Large intestine (tissue), 3 donors: ENCODE measurements around the gene ADCY9. TPM values are rescaled to one million over a fixed set of nuclear protein-coding genes. Genes with fewer than 3 reads are reported as not detected.

Source experiments
- DNase-seq, 2 donors: peaks; one replicate each; pipeline versions ENCODE4 v3.0.0 to v3.0.0-alpha.2; 2013
- H3K27ac ChIP-seq: one replicate; pipeline ENCODE4 v1.5.1; 2013; ENCODE audit warnings: low read length
- H3K27me3 ChIP-seq: 2 replicates; pipeline ENCODE4 v1.6.1; 2013; ENCODE audit warnings: low read length; ENCODE audit not compliant: control insufficient read depth, insufficient read depth
- H3K36me3 ChIP-seq: 2 replicates; pipeline ENCODE4 v1.6.1; 2013; ENCODE audit warnings: low read length; ENCODE audit not compliant: control insufficient read depth, insufficient read depth
- H3K4me1 ChIP-seq: one replicate; pipeline ENCODE4 v1.6.1; 2013; ENCODE audit warnings: low read length; ENCODE audit not compliant: control insufficient read depth, insufficient read depth
- H3K4me3 ChIP-seq: one replicate; pipeline ENCODE4 v1.5.1; 2013; ENCODE audit warnings: low read length
- H3K9me3 ChIP-seq: one replicate; pipeline ENCODE4 v1.6.1; 2013; ENCODE audit warnings: mild to moderate bottlenecking, low read depth, low read length, moderate library complexity; ENCODE audit not compliant: control insufficient read depth
- WGBS: methylation state at CpG from one replicate; pipeline ENCODE4 v1.1.5; 2013; ENCODE audit warnings: low lambda C conversion rate; ENCODE audit not compliant: insufficient coverage; 5-methylcytosine and 5-hydroxymethylcytosine counted together
- polyA plus RNA-seq: library from polyadenylated mRNA; unstranded; fragments of 120-200 nt; gene quantifications from one replicate; pipeline ENCODE4 v1.2.1, GENCODE V29; 2013

ADCY9 gene
- polyA plus RNA-seq, 1 donor = 8.1 TPM

DNA sequence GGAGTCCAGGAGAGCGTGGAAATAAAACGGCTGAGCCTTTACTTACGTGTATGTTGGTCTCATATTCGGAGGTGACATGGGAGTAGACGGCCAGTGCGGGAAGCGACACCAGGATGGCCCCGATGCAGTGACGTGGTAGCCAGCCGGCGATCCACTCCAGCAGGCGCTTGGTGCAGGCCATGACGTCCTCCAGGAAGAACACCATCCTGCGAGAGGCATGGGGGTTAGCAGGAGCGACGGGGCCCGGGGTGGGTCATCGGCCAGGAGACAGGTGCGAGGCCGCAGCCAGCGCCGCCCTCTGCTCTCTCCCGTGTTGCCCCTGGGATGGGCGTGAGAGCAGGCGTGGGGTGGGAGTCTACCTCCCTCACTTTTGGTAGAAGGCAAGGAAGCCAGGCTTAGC is 137.2 kb downstream of the ADCY9 start:
- WGBS = no CpG with 5 or more reads among the region's 25 CpGs
- Histone ChIP-seq H3K27ac (no peak overlapping the region), H3K4me1 (peaks cover 5% of the 10 kb centered on the region), H3K27me3 (no peaks in the 10 kb centered on the region), H3K36me3 (peaks cover 27% of the 10 kb centered on the region), H3K9me3 (peaks cover 4% of the 10 kb centered on the region), H3K4me3 (no peak overlapping the region)
- DNase-seq = no peak

DNA sequence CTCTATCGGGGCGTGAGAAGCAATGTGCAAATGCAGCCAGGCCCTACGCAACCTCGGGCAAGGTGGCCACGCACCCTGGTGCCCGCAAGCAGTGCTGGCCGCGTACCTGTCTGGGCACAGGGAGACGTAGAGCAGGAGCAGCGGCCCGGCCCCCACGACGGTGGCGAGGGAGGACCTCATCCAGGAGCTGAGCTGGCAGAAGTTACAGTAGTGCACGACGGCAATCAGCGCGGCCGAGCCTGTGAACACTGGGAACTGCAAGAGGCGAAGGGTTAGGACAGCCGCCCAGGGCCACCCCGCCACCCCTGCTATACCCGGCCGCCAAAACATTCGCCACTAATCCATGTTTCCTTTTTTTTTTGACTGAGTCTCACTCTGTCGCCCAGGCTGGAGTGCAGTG is 138.9 kb downstream of the ADCY9 start:
- H3K36me3 ChIP-seq = peaks cover 22% of the 10 kb centered on the region
- H3K4me3 ChIP-seq = no peak overlapping the region
- H3K27me3 ChIP-seq = no peaks in the 10 kb centered on the region
- no peak for DNase-seq
- no peaks in the 10 kb centered on the region for H3K9me3 ChIP-seq
- no CpG with 5 or more reads among the region's 26 CpGs for WGBS
- H3K27ac ChIP-seq = no peak overlapping the region
- no peaks in the 10 kb centered on the region for H3K4me1 ChIP-seq

DNA sequence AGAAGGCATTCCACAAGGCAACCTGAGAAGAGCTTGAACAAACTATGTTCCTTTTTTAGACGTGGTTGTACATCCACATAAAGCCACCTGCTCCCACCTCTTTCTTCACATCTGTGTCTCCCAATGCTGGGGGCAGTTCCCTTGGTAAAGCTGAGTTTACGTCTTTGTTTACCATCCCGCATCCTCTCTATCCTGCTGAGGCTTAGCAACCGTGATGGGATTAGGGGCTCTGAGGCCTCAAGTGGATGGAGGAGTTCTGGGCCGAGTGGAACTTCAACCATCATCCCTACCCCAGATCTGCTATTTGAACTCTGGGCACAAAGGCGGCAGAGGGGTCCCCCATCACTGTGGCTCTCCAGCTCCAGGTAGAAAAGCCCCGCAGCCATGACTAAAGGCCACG is 141.5 kb downstream of the ADCY9 start:
- Histone ChIP-seq H3K4me1 (no peaks in the 10 kb centered on the region), H3K27me3 (no peaks in the 10 kb centered on the region), H3K36me3 (peaks cover 21% of the 10 kb centered on the region), H3K9me3 (no peaks in the 10 kb centered on the region), H3K27ac (no peak overlapping the region), H3K4me3 (no peak overlapping the region)
- no CpG with 5 or more reads among the region's 8 CpGs for WGBS
- no peak for DNase-seq

DNA sequence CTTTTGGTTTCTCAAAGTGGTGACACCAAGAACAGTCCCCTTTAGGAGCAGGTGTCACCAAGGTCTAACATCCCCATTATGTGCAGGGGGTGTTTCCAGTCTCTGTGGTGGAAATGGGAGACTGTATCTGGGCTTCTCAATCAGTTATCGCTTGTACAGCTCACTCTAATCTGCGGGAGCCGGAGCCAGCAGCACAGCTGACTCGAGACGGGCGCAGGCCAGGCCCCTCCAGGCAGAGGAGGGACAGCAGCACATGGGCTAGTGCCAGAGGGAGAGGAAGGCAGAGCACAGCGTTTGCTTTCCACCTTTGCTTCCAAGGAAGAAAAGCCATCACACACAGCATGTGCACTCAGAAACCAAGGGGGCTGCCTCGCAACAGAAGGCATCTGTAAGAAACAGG is 144.5 kb downstream of the ADCY9 start:
- Histone ChIP-seq H3K27ac (no peak overlapping the region), H3K4me3 (no peak overlapping the region), H3K27me3 (no peaks in the 10 kb centered on the region), H3K9me3 (peaks cover 2% of the 10 kb centered on the region), H3K36me3 (peaks cover 7% of the 10 kb centered on the region), H3K4me1 (no peaks in the 10 kb centered on the region)
- no peak for DNase-seq
- WGBS = no CpG with 5 or more reads among the region's 8 CpGs

DNA sequence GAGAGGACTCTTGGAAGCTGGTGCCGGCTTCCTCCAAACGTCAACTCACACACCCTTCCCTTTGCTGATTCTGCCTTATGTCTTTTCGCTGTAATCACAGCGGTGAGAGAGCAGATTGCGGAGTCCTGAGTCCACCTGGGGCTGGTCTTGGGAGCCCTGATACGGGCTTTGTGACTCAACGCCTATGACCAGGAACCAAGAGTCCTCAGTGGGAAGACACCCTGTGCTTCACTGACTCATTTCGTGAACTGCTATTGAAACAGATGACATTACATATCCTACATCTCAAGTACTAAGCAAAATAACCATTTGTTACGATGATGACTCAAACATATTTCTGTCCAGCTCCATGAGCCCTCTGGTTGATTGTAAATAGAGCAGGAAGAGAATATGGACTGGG is 145.0 kb downstream of the ADCY9 start:
- no peak overlapping the region for H3K4me3 ChIP-seq
- DNase-seq = no peak
- no peaks in the 10 kb centered on the region for H3K4me1 ChIP-seq
- no CpG with 5 or more reads among the region's 9 CpGs for WGBS
- H3K36me3 ChIP-seq = peaks cover 8% of the 10 kb centered on the region
- no peaks in the 10 kb centered on the region for H3K27me3 ChIP-seq
- H3K9me3 ChIP-seq = peaks cover 6% of the 10 kb centered on the region
- H3K27ac ChIP-seq = no peak overlapping the region

DNA sequence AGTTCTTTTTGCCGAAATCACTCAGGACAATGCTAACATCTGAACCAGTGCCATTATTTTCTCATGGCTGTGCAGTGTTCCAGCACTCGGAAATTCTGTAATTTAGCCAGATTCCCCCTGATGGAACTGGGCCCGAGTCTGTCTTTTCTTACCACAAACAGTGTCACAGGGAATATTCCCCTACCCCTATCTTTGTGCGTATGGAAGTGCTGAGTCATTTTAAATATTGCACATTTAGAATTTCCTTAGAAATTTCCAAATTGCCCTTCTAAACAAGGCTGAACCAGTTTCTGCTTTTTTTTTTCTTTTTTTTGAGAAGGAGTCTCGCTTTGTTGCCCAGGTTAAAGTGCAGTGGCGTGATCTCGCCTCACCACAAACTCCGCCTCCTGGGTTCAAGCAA is 147.7 kb downstream of the ADCY9 start:
- no peak for DNase-seq
- Histone ChIP-seq H3K27ac (no peak overlapping the region), H3K4me1 (no peaks in the 10 kb centered on the region), H3K4me3 (no peak overlapping the region), H3K27me3 (no peaks in the 10 kb centered on the region), H3K36me3 (peaks cover 20% of the 10 kb centered on the region), H3K9me3 (peaks cover 13% of the 10 kb centered on the region)
- WGBS = no CpG with 5 or more reads among the region's 8 CpGs

DNA sequence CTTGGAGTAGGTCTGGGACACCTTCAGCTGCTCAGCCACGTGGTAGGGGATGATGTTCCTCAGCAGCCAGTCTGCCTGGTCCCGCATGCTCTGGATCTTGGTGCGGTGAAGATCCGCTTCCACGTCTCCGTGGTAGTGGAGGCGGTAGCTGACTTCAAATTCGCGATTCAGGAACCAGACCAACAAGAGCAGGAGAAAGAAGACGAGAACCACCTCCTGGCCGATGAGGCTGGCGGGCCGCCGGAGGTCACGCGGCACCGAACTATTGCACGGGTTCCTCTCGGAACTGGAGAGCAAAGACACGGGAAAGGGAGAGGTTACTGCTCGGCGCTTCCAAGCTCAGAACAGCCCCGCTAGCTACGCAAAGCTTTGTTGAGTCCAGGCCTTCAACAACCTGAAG is 149.6 kb downstream of the ADCY9 start:
- peaks cover 18% of the 10 kb centered on the region for H3K36me3 ChIP-seq
- H3K4me1 ChIP-seq = no peaks in the 10 kb centered on the region
- peaks cover 13% of the 10 kb centered on the region for H3K9me3 ChIP-seq
- DNase-seq = no peak
- no peaks in the 10 kb centered on the region for H3K27me3 ChIP-seq
- no peak overlapping the region for H3K4me3 ChIP-seq
- H3K27ac ChIP-seq = no peak overlapping the region
- no CpG with 5 or more reads among the region's 24 CpGs for WGBS

DNA sequence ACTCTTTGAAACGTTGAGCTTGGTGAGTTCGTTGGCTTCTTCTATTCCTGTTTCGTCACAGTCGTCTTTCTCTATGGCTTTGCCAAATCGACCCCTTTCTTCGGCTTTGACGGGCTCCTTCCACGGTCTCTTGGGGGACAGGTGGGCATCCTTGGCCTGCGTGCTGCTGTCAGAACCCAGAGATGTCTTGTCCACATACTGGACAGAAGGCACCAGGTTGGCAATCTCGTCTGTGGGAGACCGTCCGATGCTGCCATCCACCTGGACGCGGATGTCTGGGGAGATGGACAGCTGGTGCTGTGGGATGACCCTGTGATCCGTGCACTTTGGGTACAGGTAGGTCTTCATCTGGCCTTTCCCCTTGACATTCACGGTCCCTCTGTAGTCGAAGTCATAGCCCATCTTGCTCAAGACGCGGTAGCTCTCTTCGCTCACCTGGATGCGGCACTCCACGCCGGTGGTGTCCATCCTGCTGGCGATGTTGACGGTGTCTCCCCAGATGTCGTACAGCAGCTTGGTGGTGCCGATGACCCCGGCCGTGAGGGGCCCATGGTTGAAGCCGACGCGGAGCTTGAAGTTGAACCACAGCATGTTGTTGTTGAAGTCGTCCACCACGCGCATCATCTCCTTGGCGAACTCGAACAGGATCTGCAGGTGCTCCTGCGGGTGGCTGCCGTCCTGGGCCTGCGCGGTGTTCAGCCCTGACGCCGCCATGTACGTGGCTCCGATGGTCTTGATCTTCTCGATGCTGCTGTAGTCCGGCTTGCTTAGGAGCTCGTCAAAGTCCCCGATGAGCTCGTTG is 150.3 kb downstream of the ADCY9 start:
- no peaks in the 10 kb centered on the region for H3K4me1 ChIP-seq
- WGBS = 100% methylated on average over 3 of the region's 50 CpGs
- DNase-seq = no peak
- H3K27me3 ChIP-seq = no peaks in the 10 kb centered on the region
- H3K36me3 ChIP-seq = peaks cover 18% of the 10 kb centered on the region
- H3K4me3 ChIP-seq = no peak overlapping the region
- H3K9me3 ChIP-seq = peaks cover 13% of the 10 kb centered on the region
- no peak overlapping the region for H3K27ac ChIP-seq

DNA sequence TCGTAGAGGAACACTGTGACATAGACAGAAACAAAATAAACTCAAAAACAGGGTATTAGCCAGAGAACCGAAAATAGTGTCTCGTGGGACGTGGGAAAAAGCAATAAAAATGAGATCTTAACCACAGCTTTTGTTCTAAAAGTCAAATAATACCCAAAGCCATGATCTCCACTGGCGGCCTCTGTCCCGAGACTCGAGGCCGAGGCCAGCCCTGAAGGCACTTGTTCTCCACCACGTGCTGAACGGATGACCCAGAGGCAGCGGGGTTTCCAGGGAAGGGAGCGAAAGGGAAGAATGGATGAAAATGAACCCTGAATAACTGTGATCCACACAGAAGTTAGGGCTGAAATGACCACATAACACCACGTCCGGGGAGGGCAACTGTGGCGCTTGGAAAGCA is 150.9 kb downstream of the ADCY9 start:
- no peak overlapping the region for H3K4me3 ChIP-seq
- H3K9me3 ChIP-seq = peaks cover 13% of the 10 kb centered on the region
- H3K27me3 ChIP-seq = no peaks in the 10 kb centered on the region
- 100% methylated on average over 1 of the region's 15 CpGs for WGBS
- no peaks in the 10 kb centered on the region for H3K4me1 ChIP-seq
- H3K36me3 ChIP-seq = peaks cover 16% of the 10 kb centered on the region
- no peak for DNase-seq
- no peak overlapping the region for H3K27ac ChIP-seq

DNA sequence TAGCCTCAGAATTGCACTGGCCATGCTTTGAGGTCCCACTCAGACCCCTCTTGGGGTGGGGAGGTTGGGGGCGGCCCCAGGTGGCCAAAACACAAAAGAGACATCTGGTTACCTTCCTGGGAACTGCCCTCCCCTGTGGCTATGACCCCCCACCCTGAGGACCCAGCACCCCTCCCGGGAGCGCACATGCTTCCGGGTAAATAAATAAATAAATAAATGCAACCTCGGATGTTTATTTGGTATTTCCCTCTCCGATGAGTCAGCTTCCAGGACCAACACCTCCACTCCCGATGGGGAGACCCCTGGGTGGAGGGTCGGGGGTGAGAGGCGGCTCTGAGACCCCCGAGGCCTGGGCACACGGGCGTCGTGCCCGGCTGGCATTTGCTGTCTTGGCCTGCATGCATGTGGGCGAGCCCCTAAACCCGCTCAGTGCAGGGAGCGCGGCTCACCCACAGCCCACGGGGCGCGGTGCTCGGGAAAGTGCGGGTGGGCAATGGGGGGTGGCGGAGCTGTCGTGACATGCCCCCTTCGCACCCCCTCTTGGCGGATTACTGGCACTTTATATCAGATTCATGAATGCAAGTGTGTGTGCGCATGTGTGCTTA is 151.5 kb downstream of the ADCY9 start:
- Histone ChIP-seq H3K9me3 (peaks cover 13% of the 10 kb centered on the region), H3K27ac (no peak overlapping the region), H3K27me3 (no peaks in the 10 kb centered on the region), H3K36me3 (peaks cover 16% of the 10 kb centered on the region), H3K4me1 (peaks cover 4% of the 10 kb centered on the region), H3K4me3 (no peak overlapping the region)
- WGBS = no CpG with 5 or more reads among the region's 28 CpGs
- no peak for DNase-seq
